Measurements from ENCODE around the gene MPND. TPM values are rescaled to one million over a fixed set of nuclear protein-coding genes. Genes with fewer than 3 reads are reported as not detected.

The MPND gene
- total RNA-seq, 1 donor from 2014 or later, result 6.6 TPM

- Histone ChIP-seq H3K27me3 (ENCODE audit: control insufficient read depth, insufficient read depth, low read length) (no peaks in the 10 kb centered on the region), H3K4me3 (ENCODE audit: low read depth, low read length) (no peak overlapping the region), H3K36me3 (ENCODE audit: control insufficient read depth, insufficient read depth, low read length) (no peaks in the 10 kb centered on the region)
- no peak for TF ChIP-seq CTCF (IDR thresholded peaks at IDR 0.05; ENCODE audit: insufficient read depth, low read length, poor library complexity, severe bottlenecking)
- DNase-seq (ENCODE audit: low read depth), result no peak
These were observed 19.7 kb upstream of the MPND start for GRCh38 chr19:4323692-4324091.

DNA sequence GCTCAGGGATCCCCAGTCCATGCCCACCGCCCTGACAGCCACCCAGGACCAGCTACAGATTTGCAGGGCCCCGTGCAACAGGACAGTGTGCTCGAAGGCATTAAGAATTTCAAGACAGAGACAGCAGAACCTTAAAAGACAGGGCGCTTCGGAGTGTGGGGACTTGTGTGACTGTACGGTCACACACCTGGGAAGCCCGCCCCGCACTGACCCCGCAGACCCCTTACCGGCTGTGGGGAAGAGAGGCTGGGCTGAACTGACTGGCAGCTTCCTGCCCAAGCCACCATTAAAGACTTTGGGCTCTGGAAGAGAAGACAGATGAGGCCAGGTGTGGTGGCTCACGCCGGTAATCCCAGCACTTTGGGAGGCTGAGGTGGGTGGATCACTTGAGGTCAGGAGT, 19.1 kb upstream of the MPND start:
- H3K27me3 ChIP-seq (ENCODE audit: control insufficient read depth, insufficient read depth, low read length), result no peaks in the 10 kb centered on the region
- no peak overlapping the region for H3K4me3 ChIP-seq (ENCODE audit: low read depth, low read length)
- no peak for DNase-seq (ENCODE audit: low read depth)
- TF ChIP-seq CTCF (IDR thresholded peaks at IDR 0.05; ENCODE audit: insufficient read depth, low read length, poor library complexity, severe bottlenecking), result no peak
- H3K36me3 ChIP-seq (ENCODE audit: control insufficient read depth, insufficient read depth, low read length), result no peaks in the 10 kb centered on the region

DNA sequence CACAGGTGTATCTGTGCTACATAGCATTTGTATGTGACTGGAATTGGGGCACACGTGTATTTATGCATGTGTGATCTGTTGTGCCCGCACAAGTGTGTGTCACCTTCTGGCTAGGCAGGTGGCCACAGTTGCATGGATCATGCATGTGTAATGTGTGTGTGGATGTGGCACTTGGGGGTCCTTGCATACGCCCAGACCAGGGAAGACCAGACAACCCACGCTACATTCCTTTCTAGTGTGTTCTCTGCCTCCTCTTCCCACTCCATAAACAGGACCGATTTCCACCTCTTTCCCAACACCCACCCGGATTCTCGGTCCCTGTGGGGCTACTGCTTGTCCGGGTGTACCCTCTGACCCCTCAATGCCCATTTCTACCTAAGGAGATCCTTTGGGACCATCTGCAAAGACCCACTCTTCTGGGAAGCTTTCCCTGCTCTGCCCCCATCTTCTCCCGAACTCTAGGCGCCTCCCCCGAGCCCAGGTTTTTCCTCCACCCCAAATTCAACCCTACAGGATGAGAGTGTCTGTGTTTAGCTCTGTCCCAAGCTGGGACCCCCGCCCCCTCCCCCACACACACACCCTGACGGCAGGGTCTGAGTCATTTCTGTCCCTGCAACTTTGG, 17.0 kb upstream of the MPND start:
- Histone ChIP-seq H3K4me3 (ENCODE audit: low read depth, low read length) (no peak overlapping the region), H3K27me3 (ENCODE audit: control insufficient read depth, insufficient read depth, low read length) (no peaks in the 10 kb centered on the region), H3K36me3 (ENCODE audit: control insufficient read depth, insufficient read depth, low read length) (peaks cover 1% of the 10 kb centered on the region)
- DNase-seq (ENCODE audit: low read depth), result no peak
- TF ChIP-seq CTCF (IDR thresholded peaks at IDR 0.05; ENCODE audit: insufficient read depth, low read length, poor library complexity, severe bottlenecking), result no peak

- peaks cover 1% of the 10 kb centered on the region for H3K36me3 ChIP-seq (ENCODE audit: control insufficient read depth, insufficient read depth, low read length)
- no peak overlapping the region for H3K4me3 ChIP-seq (ENCODE audit: low read depth, low read length)
- no peaks in the 10 kb centered on the region for H3K27me3 ChIP-seq (ENCODE audit: control insufficient read depth, insufficient read depth, low read length)
- no peak for TF ChIP-seq CTCF (IDR thresholded peaks at IDR 0.05; ENCODE audit: insufficient read depth, low read length, poor library complexity, severe bottlenecking)
- DNase-seq (ENCODE audit: low read depth), result no peak
These were observed 16.5 kb upstream of the MPND start for GRCh38 chr19:4326837-4327251.

DNA sequence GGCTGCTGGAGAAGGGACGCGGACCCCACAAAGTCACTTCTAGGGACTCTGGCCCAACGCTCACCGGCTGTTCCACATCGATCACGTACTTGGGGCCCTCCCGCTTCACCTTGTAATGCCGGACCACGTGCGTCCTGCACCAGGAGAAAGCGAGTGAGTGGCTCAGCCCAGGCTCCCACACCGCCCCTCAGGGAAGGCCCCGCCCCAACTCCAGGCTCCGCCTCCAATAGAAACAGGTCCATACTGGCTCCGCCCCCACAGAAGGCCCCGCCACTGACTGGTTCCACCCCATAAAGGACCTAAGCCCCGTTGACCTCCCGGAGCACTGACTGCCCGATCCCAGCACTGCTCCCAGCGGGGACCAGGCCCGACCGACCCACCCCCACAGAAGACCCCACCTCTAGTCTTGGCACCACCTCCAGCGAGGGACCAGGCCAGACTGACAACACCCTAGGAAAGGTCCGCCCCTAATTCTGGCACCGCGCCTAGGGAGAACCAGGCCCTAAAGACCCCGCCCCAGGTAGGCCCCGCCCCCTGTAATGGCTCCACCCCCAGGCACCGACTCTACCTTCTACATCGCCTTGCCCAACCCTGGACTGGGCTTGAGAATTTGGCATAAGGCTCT, 16.0 kb upstream of the MPND start:
- DNase-seq (ENCODE audit: low read depth), result no peak
- TF ChIP-seq CTCF (IDR thresholded peaks at IDR 0.05; ENCODE audit: insufficient read depth, low read length, poor library complexity, severe bottlenecking), result no peak
- H3K4me3 ChIP-seq (ENCODE audit: low read depth, low read length), result peak overlapping the region; percentile 38
- peaks cover 1% of the 10 kb centered on the region for H3K36me3 ChIP-seq (ENCODE audit: control insufficient read depth, insufficient read depth, low read length)
- no peaks in the 10 kb centered on the region for H3K27me3 ChIP-seq (ENCODE audit: control insufficient read depth, insufficient read depth, low read length)

- Histone ChIP-seq H3K4me3 (ENCODE audit: low read depth, low read length) (peak overlapping the region; percentile 38), H3K36me3 (ENCODE audit: control insufficient read depth, insufficient read depth, low read length) (peaks cover 1% of the 10 kb centered on the region), H3K27me3 (ENCODE audit: control insufficient read depth, insufficient read depth, low read length) (no peaks in the 10 kb centered on the region)
- no peak for DNase-seq (ENCODE audit: low read depth)
- no peak for TF ChIP-seq CTCF (IDR thresholded peaks at IDR 0.05; ENCODE audit: insufficient read depth, low read length, poor library complexity, severe bottlenecking)
These were observed 15.5 kb upstream of the MPND start for GRCh38 chr19:4327877-4328242.
